Caco-2 (cell line): ENCODE measurements around the gene HADHB. TPM values are rescaled to one million over a fixed set of nuclear protein-coding genes. Genes with fewer than 3 reads are reported as not detected.
"Not testable (repeated sequence)": the region's sequence is repeated elsewhere in the genome, so short reads cannot be mapped to it uniquely, and the experiment has no call there.

Experiments used
- BruUV-seq: library from RNA; stranded (reverse); fragments of 400-500 nt; replicated peaks from 2 replicates; lab custom pipeline; 2021; lab: Mats Ljungman, UMichigan
- CTCF ChIA-PET: fragments of 300-600 bp; sonication (Branson Sonifier 250); formaldehyde crosslinking; loops from one replicate; lab custom pipeline; 2022; ENCODE audit warnings: antibody characterized with exemption; lab: Charles Lee
- POLR2A ChIA-PET: fragments of 300-600 bp; sonication (Branson Sonifier 250); formaldehyde crosslinking; loops from one replicate; lab custom pipeline; 2022; ENCODE audit warnings: antibody characterized with exemption; lab: Charles Lee
- DNase-seq, 2 experiments: peaks; one replicate each; pipeline versions ENCODE4 v3.0.0 to v3.0.0-alpha.2; 2020 to 2022
- H3K27me3 ChIP-seq: replicated peaks from 2 replicates; pipeline ENCODE4 v1.6.0; 2011; ENCODE audit warnings: low read length; ENCODE audit not compliant: control insufficient read depth, insufficient read depth
- H3K36me3 ChIP-seq: 2 replicates; pipeline ENCODE4 v1.5.1; 2011; ENCODE audit warnings: low read length; ENCODE audit not compliant: control insufficient read depth, insufficient read depth
- H3K4me1 ChIP-seq: fragments of 250-450 bp; sonication (Bioruptor Pico); 2 replicates; pipeline ENCODE4 v1.5.1; 2020; ENCODE audit warnings: mild to moderate bottlenecking
- H3K4me3 ChIP-seq: 2 replicates; pipeline ENCODE4 v1.5.1; 2011; ENCODE audit warnings: low read depth, mild to moderate bottlenecking, control low read depth, low read length
- H3K9me3 ChIP-seq: fragments of 250-450 bp; sonication (Bioruptor Pico); 2 replicates; pipeline ENCODE4 v1.5.1; 2020; ENCODE audit warnings: mild to moderate bottlenecking, moderate library complexity
- H3K27ac Mint-ChIP-seq: one replicate; pipeline ENCODE4 v1.8.0; 2022; ENCODE audit warnings: mixed read lengths; ENCODE audit not compliant: unreplicated experiment
- H3K27me3 Mint-ChIP-seq: one replicate; pipeline ENCODE4 v1.8.0; 2022; ENCODE audit warnings: mixed read lengths; ENCODE audit not compliant: insufficient read depth, unreplicated experiment
- H3K36me3 Mint-ChIP-seq: one replicate; pipeline ENCODE4 v1.8.0; 2022; ENCODE audit warnings: mild to moderate bottlenecking, mixed read lengths; ENCODE audit not compliant: insufficient read depth, unreplicated experiment
- H3K4me1 Mint-ChIP-seq: one replicate; pipeline ENCODE4 v1.8.0; 2022; ENCODE audit warnings: low read depth, mixed read lengths; ENCODE audit not compliant: unreplicated experiment
- H3K4me3 Mint-ChIP-seq: one replicate; pipeline ENCODE4 v1.8.0; 2022; ENCODE audit warnings: mild to moderate bottlenecking, moderate library complexity, mixed read lengths; ENCODE audit not compliant: unreplicated experiment
- H3K9me3 Mint-ChIP-seq: one replicate; pipeline ENCODE4 v1.8.0; 2022; ENCODE audit warnings: mixed read lengths; ENCODE audit not compliant: unreplicated experiment
- CTCF ChIP-seq, 2 experiments: fragments of 200-600 bp in 1 of 2; IDR thresholded peaks; 1 replicate in 1 of 2; 2 replicates in 1 of 2; pipeline versions ENCODE4 v1.5.1 to v1.8.0; 2011 to 2022; ENCODE audit warnings: antibody characterized with exemption in 1 of 2, control low read depth in 1 of 2, inconsistent platforms in 1 of 2, low read depth in 1 of 2, low read length in 1 of 2, mild to moderate bottlenecking in 1 of 2, moderate library complexity in 1 of 2; ENCODE audit not compliant: insufficient read depth in 1 of 2, severe bottlenecking in 1 of 2, unreplicated experiment in 1 of 2
- intact Hi-C: fragments of 100-400 bp; cut with micrococcal nuclease; formaldehyde crosslinking; loops from one replicate; pipeline ENCODE4 v1.10.0; 2022; ENCODE audit not compliant: unreplicated experiment
- total RNA-seq: library from RNA; stranded (reverse); gene quantifications from 2 replicates; pipeline ENCODE4 v1.2.3, GENCODE V29; 2022

HADHB gene
- total RNA-seq, 1 experiment from 2014 or later = 93.2 TPM

GRCh38 chr2:26316845-26317244 is 72.1 kb downstream of the HADHB start:
- Mint-ChIP-seq H3K27ac (no peak overlapping the region), H3K27me3 (peaks cover 3% of the 10 kb centered on the region), H3K9me3 (no peaks in the 10 kb centered on the region), H3K36me3 (peaks cover 5% of the 10 kb centered on the region), H3K4me1 (peaks cover 7% of the 10 kb centered on the region), H3K4me3 (no peak overlapping the region)
- H3K36me3 ChIP-seq = no peaks in the 10 kb centered on the region
- no peak for TF ChIP-seq CTCF (IDR thresholded peaks at IDR 0.05; ENCODE audit: insufficient read depth in 1 of 2, low read depth in 1 of 2, low read length in 1 of 2, severe bottlenecking in 1 of 2, unreplicated experiment in 1 of 2)
- no peaks in the 10 kb centered on the region for H3K4me1 ChIP-seq
- H3K9me3 ChIP-seq = no peaks in the 10 kb centered on the region
- intact Hi-C loops = no loop called here
- POLR2A ChIA-PET = no interaction called here
- DNase-seq = no peak
- BruUV-seq = no TSS peak
- no peak overlapping the region for H3K4me3 ChIP-seq
- CTCF ChIA-PET = no interaction called here
- H3K27me3 ChIP-seq = no peaks in the 10 kb centered on the region

- Histone ChIP-seq H3K27me3 (no peaks in the 10 kb centered on the region), H3K4me1 (no peaks in the 10 kb centered on the region), H3K36me3 (no peaks in the 10 kb centered on the region), H3K4me3 (no peak overlapping the region), H3K9me3 (no peaks in the 10 kb centered on the region)
- Mint-ChIP-seq H3K27ac (no peak overlapping the region), H3K27me3 (peaks cover 3% of the 10 kb centered on the region), H3K36me3 (peaks cover 5% of the 10 kb centered on the region), H3K9me3 (no peaks in the 10 kb centered on the region), H3K4me1 (peaks cover 7% of the 10 kb centered on the region), H3K4me3 (no peak overlapping the region)
- no TSS peak for BruUV-seq
- intact Hi-C loops = no loop called here
- no peak for TF ChIP-seq CTCF (IDR thresholded peaks at IDR 0.05; ENCODE audit: insufficient read depth in 1 of 2, low read depth in 1 of 2, low read length in 1 of 2, severe bottlenecking in 1 of 2, unreplicated experiment in 1 of 2)
- DNase-seq = no peak
- POLR2A ChIA-PET = no interaction called here
- CTCF ChIA-PET = no interaction called here
Observed at GRCh38 chr2:26317377-26318105, 72.8 kb downstream of the HADHB start.

GRCh38 chr2:26318950-26319349 is 74.2 kb downstream of the HADHB start:
- Mint-ChIP-seq H3K4me3 (no peak overlapping the region), H3K36me3 (peaks cover 5% of the 10 kb centered on the region)

GRCh38 chr2:26324479-26324878 is 79.7 kb downstream of the HADHB start:
- H3K36me3 ChIP-seq, H3K9me3 Mint-ChIP-seq, BruUV-seq, H3K4me3 ChIP-seq, H3K27me3 ChIP-seq, CTCF ChIA-PET, H3K4me3 Mint-ChIP-seq, intact Hi-C loops, H3K27ac Mint-ChIP-seq, H3K4me1 ChIP-seq, H3K9me3 ChIP-seq, H3K36me3 Mint-ChIP-seq, H3K27me3 Mint-ChIP-seq, H3K4me1 Mint-ChIP-seq, DNase-seq, POLR2A ChIA-PET: not testable (repeated sequence)

More at GRCh38 chr2:26318950-26319349, 74.2 kb downstream of the HADHB start:
- TF ChIP-seq CTCF (IDR thresholded peaks at IDR 0.05; ENCODE audit: insufficient read depth in 1 of 2, low read depth in 1 of 2, low read length in 1 of 2, severe bottlenecking in 1 of 2, unreplicated experiment in 1 of 2) = no peak
- no peaks in the 10 kb centered on the region for H3K4me1 ChIP-seq
- H3K4me1 Mint-ChIP-seq = peaks cover 7% of the 10 kb centered on the region
- ChIA-PET CTCF (interaction anchor here (1.3 kb wide), 1 partner anchor 12 kb away, joined by 6 read pairs; no protein-coding TSS in a partner anchor), POLR2A (interaction anchor here (0.6 kb wide), 1 partner anchor 50 kb away, joined by 5 read pairs; no protein-coding TSS in a partner anchor)
- no peaks in the 10 kb centered on the region for H3K27me3 ChIP-seq
- H3K9me3 ChIP-seq = no peaks in the 10 kb centered on the region
- intact Hi-C loops = no loop called here
- DNase-seq = no peak
- H3K4me3 ChIP-seq = no peak overlapping the region
- H3K9me3 Mint-ChIP-seq = no peaks in the 10 kb centered on the region
- H3K27me3 Mint-ChIP-seq = peaks cover 3% of the 10 kb centered on the region
- no peaks in the 10 kb centered on the region for H3K36me3 ChIP-seq
- no peak overlapping the region for H3K27ac Mint-ChIP-seq
- BruUV-seq = no TSS peak
